ENCODE data around the gene PI4KA. TPM values are rescaled to one million over a fixed set of nuclear protein-coding genes. Genes with fewer than 3 reads are reported as not detected.

Gene PI4KA
- polyA plus RNA-seq, 1 of the 3 experiments (the other 2 are of a cell fraction): 30.0 TPM

- ChIA-PET POLR2A (interaction anchor here (0.5 to 1.7 kb wide), 10 partner anchors 18 to 129 kb away, joined by 3 to 15 read pairs (median 5); partner anchors contain the start of genes CRKL, LZTR1, P2RX6 and THAP7), CTCF (interaction anchor here (0.6 to 2.7 kb wide), 53 partner anchors 8 to 218 kb away, joined by 3 to 31 read pairs (median 4); partner anchors contain the start of genes AIFM3, CRKL, LZTR1 and P2RX6)
- no peaks in the 10 kb centered on the region for H3K27me3 ChIP-seq (ENCODE audit: insufficient read depth)
- no peaks in the 10 kb centered on the region for H4K20me1 ChIP-seq (ENCODE audit: insufficient read depth)
- WGBS (ENCODE audit: low lambda C conversion rate): 23% methylated on average over 9 of the region's 10 CpGs
- DNase-seq: peak; percentile 84
- no peaks in the 10 kb centered on the region for H3K9me2 ChIP-seq
- peaks cover 14% of the 10 kb centered on the region for H3F3A ChIP-seq (replicated peaks; ENCODE audit: insufficient read depth)
- no peaks in the 10 kb centered on the region for H3K79me2 ChIP-seq (ENCODE audit: insufficient read depth)
- peak overlapping the region; percentile 58; the same call in 1 of the 2 replicates for H2AFZ ChIP-seq (ENCODE audit: low read depth)
- peak overlapping the region; percentile 31; the same call in 1 of the 2 replicates for H3K4me2 ChIP-seq
- H3K9me3 ChIP-seq: no peaks in the 10 kb centered on the region
- H3K36me3 ChIP-seq (replicated peaks in 1 of 2; ENCODE audit: control insufficient read depth in 1 of 2, insufficient read depth in 2 of 2, low read length in 1 of 2): peaks cover 12 to 28% of the 10 kb centered on the region in 2 experiments
- peak overlapping the region; percentile 59 to 95 for H3K27ac ChIP-seq (ENCODE audit: low read depth in 2 of 2, low read length in 1 of 2)
- peaks cover 0 to 33% of the 10 kb centered on the region in 2 experiments; a peak in 1 of 4 replicates for H3K4me1 ChIP-seq (ENCODE audit: control insufficient read depth in 1 of 2, insufficient read depth in 2 of 2, low read depth in 1 of 2, low read length in 1 of 2)
- peak overlapping the region in 1 of 2 experiments; percentile 27; a peak in 2 of 4 replicates for H3K4me3 ChIP-seq (ENCODE audit: low read depth in 2 of 2, low read length in 1 of 2)
- H3K9ac ChIP-seq: no peak overlapping the region
- TF ChIP-seq PBX3 (IDR thresholded peaks at IDR 0.05) (no peak), POLR2AphosphoS5 (IDR thresholded peaks at IDR 0.05; ENCODE audit: low read depth, low read length) (no peak), YY1 (IDR thresholded peaks at IDR 0.05; ENCODE audit: low read depth) (no peak), GATA2 (CRISPR knock-in tag; IDR thresholded peaks at IDR 0.05) (peak; percentile 90), USF1 (IDR thresholded peaks at IDR 0.05; ENCODE audit: borderline replicate concordance, low read depth) (no peak), CHD2 (IDR thresholded peaks at IDR 0.05; ENCODE audit: low read length, partially characterized antibody) (peak; percentile 33), SIN3A (IDR thresholded peaks at IDR 0.05; ENCODE audit: borderline replicate concordance, low read depth, low read length) (0 out of 2 replicates have a peak, but pooled peaks have one; percentile 13), EZH2phosphoT487 (IDR thresholded peaks at IDR 0.05; ENCODE audit: borderline replicate concordance, low read depth) (no peak), MXI1 (IDR thresholded peaks at IDR 0.05; ENCODE audit: low read depth, low read length) (peak; percentile 45; the same call in 1 of the 2 replicates), TCF12 (IDR thresholded peaks at IDR 0.05) (no peak), FOXM1 (IDR thresholded peaks at IDR 0.05; ENCODE audit: low read depth) (no peak), NRF1 (IDR thresholded peaks at IDR 0.05; ENCODE audit: low read depth, low read length) (no peak), TAF1 (IDR thresholded peaks at IDR 0.05; ENCODE audit: borderline replicate concordance, low read depth, low read length) (no peak), SMC3 (IDR thresholded peaks at IDR 0.05; ENCODE audit: low read depth, low read length) (peak; percentile 84), JUND (IDR thresholded peaks at IDR 0.05) (no peak), FOSL2 (IDR thresholded peaks at IDR 0.05; ENCODE audit: borderline replicate concordance, low read depth) (no peak), USF2 (IDR thresholded peaks at IDR 0.05; ENCODE audit: borderline replicate concordance, low read depth, low read length) (no peak), ZBTB33 (IDR thresholded peaks at IDR 0.05; ENCODE audit: borderline replicate concordance, low read depth) (no peak), FOXJ3 (CRISPR knock-in tag; IDR thresholded peaks at IDR 0.05) (no peak), EP300 (IDR thresholded peaks at IDR 0.05; ENCODE audit: borderline replicate concordance in 1 of 2, low read depth in 1 of 2, low read length in 1 of 2) (peak in 1 of 2 experiments; percentile 68; a peak in 1 of 4 replicates), RXRA (IDR thresholded peaks at IDR 0.05; ENCODE audit: borderline replicate concordance, low read depth) (no peak), GABPA (IDR thresholded peaks at IDR 0.05; ENCODE audit: low read depth) (no peak)
- TF ChIP-seq, protein P1, sequence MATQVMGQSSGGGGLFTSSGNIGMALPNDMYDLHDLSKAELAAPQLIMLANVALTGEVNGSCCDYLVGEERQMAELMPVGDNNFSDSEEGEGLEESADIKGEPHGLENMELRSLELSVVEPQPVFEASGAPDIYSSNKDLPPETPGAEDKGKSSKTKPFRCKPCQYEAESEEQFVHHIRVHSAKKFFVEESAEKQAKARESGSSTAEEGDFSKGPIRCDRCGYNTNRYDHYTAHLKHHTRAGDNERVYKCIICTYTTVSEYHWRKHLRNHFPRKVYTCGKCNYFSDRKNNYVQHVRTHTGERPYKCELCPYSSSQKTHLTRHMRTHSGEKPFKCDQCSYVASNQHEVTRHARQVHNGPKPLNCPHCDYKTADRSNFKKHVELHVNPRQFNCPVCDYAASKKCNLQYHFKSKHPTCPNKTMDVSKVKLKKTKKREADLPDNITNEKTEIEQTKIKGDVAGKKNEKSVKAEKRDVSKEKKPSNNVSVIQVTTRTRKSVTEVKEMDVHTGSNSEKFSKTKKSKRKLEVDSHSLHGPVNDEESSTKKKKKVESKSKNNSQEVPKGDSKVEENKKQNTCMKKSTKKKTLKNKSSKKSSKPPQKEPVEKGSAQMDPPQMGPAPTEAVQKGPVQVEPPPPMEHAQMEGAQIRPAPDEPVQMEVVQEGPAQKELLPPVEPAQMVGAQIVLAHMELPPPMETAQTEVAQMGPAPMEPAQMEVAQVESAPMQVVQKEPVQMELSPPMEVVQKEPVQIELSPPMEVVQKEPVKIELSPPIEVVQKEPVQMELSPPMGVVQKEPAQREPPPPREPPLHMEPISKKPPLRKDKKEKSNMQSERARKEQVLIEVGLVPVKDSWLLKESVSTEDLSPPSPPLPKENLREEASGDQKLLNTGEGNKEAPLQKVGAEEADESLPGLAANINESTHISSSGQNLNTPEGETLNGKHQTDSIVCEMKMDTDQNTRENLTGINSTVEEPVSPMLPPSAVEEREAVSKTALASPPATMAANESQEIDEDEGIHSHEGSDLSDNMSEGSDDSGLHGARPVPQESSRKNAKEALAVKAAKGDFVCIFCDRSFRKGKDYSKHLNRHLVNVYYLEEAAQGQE (IDR thresholded peaks at IDR 0.05; ENCODE audit: low read depth, low read length): no peak
- TF ChIP-seq, protein P2, sequence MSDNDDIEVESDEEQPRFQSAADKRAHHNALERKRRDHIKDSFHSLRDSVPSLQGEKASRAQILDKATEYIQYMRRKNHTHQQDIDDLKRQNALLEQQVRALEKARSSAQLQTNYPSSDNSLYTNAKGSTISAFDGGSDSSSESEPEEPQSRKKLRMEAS (IDR thresholded peaks at IDR 0.05; ENCODE audit: low read depth): no peak
Measured at GRCh38 chr22:20885557-20886323, 27.1 kb upstream of the PI4KA start.

Data from SK-N-SH (cell line).